GM12801 (cell line): ENCODE data around the gene TBXAS1.

ENCODE experiments used
- CTCF ChIP-seq: IDR thresholded peaks from one replicate; pipeline ENCODE4 v1.5.1; 2011; ENCODE audit warnings: control low read depth; ENCODE audit not compliant: insufficient read length; ENCODE audit errors: extremely low read depth

Gene TBXAS1

GRCh38 chr7:140059273-140060242, 230.5 kb downstream of the TBXAS1 start:
- no peak for TF ChIP-seq CTCF

- TF ChIP-seq CTCF, result no peak
Measured at GRCh38 chr7:140060243-140060630, 231.2 kb downstream of the TBXAS1 start.

- TF ChIP-seq CTCF, result no peak
Measured at GRCh38 chr7:140060788-140061606, 231.9 kb downstream of the TBXAS1 start.

- TF ChIP-seq CTCF, result no peak
Measured at GRCh38 chr7:140061607-140061930, 232.5 kb downstream of the TBXAS1 start.

- TF ChIP-seq CTCF, result no peak
Measured at GRCh38 chr7:140062118-140062527, 233.1 kb downstream of the TBXAS1 start.

GRCh38 chr7:140062528-140063299, 233.7 kb downstream of the TBXAS1 start, which contains the start of gene PARP12:
Gene PARP12 (minus strand): TSS chr7:140062951. CDS start chr7:140062847, 104 bp downstream.
- no peak for TF ChIP-seq CTCF

- no peak for TF ChIP-seq CTCF
Measured at GRCh38 chr7:140067052-140067451, 238.0 kb downstream of the TBXAS1 start.
